HCT116 (cell line): ENCODE measurements around the gene TNFRSF25.

ENCODE experiments used
- EGR1 ChIP-seq: IDR thresholded peaks from 2 replicates; pipeline ENCODE4 v1.6.1; 2012; ENCODE audit warnings: low read depth
- JUND ChIP-seq: IDR thresholded peaks from 2 replicates; pipeline ENCODE4 v1.6.1; 2012
- POLR2A ChIP-seq: IDR thresholded peaks from 2 replicates; pipeline ENCODE4 v1.7.0; 2011; ENCODE audit warnings: borderline replicate concordance; ENCODE audit not compliant: insufficient read depth, insufficient read length; ENCODE audit errors: extremely low read depth
- POLR2AphosphoS5 ChIP-seq: IDR thresholded peaks from 2 replicates; pipeline ENCODE4 v1.6.1; 2011; ENCODE audit warnings: mild to moderate bottlenecking, low read depth, low read length, moderate library complexity
- YY1 ChIP-seq: IDR thresholded peaks from 2 replicates; pipeline ENCODE4 v1.6.1; 2011; ENCODE audit warnings: low read length, low read depth, moderate library complexity, mild to moderate bottlenecking; ENCODE audit not compliant: insufficient replicate concordance; ENCODE audit errors: extremely low read depth
- ZFX ChIP-seq: fragments of 450-650 bp; IDR thresholded peaks from 2 replicates; pipeline ENCODE4 v1.6.1; 2017
- TF ChIP-seq, protein P1 (sequence below): IDR thresholded peaks from 2 replicates; pipeline ENCODE4 v1.6.1; 2012; ENCODE audit warnings: low read depth
- TF ChIP-seq, protein P2 (sequence below), 3 experiments: fragments of 200-600 bp in 1 of 3; sonication (generic) in 1 of 3; IDR thresholded peaks in 2 of 3; conservative IDR thresholded peaks in 1 of 3; 2 replicates each; pipeline ENCODE4 v1.5.1; 2012 to 2017; ENCODE audit warnings: low read depth in 2 of 3, low read length in 2 of 3, antibody characterized with exemption in 1 of 3, borderline replicate concordance in 1 of 3, control low read depth in 1 of 3, mild to moderate bottlenecking in 1 of 3, mixed read lengths in 1 of 3, mixed run types in 1 of 3, moderate library complexity in 1 of 3; ENCODE audit not compliant: insufficient read depth in 1 of 3
- TF ChIP-seq, protein P3 (sequence below): IDR thresholded peaks from 2 replicates; pipeline ENCODE4 v1.6.1; 2012

DNA sequence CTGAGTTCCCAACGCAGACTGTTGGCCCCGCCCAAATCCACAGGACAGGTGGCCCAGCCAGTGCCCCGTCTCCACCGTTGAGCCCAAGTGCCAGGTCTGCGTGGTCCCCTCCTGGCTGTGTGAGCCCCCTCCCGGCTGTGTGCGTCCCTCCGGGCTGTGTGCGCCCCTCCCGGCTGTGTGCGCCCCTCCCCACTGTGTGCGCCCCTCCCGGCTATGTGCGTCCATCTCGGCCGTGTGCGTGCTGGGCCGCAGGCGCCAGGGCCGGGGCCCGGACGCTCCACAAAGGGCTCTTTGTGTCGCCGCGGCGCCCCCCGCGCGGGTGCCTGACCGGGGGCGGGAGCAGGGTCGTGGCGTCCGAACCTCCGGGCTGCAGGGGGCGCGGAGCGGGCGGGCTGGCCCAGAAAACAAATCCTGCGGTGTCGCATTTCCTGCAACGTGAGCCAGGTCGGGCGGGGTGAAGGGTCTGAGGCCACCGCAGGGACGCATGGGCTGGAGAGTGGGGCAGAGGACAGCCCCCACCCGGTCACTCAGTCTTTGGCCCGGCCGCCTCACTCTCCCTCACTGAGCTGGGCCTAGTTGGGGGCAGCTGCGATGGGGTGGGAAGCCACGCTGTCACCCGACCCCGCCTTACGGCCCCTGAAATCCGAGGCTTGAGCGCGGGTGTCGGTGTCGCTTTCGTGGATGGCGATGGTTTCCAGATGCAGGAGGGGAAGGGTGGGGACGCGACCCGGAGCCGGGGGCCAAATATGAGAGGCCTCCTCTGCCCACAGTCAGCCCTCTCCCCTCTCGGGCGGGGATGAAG lies 18.8 kb downstream of the TNFRSF25 start:
- TF ChIP-seq ZFX (peak; percentile 62), EGR1 (no peak), YY1 (no peak), POLR2A (no peak), JUND (no peak), POLR2AphosphoS5 (peak; percentile 55; the same call in 1 of the 2 replicates)
- TF ChIP-seq, protein P1, sequence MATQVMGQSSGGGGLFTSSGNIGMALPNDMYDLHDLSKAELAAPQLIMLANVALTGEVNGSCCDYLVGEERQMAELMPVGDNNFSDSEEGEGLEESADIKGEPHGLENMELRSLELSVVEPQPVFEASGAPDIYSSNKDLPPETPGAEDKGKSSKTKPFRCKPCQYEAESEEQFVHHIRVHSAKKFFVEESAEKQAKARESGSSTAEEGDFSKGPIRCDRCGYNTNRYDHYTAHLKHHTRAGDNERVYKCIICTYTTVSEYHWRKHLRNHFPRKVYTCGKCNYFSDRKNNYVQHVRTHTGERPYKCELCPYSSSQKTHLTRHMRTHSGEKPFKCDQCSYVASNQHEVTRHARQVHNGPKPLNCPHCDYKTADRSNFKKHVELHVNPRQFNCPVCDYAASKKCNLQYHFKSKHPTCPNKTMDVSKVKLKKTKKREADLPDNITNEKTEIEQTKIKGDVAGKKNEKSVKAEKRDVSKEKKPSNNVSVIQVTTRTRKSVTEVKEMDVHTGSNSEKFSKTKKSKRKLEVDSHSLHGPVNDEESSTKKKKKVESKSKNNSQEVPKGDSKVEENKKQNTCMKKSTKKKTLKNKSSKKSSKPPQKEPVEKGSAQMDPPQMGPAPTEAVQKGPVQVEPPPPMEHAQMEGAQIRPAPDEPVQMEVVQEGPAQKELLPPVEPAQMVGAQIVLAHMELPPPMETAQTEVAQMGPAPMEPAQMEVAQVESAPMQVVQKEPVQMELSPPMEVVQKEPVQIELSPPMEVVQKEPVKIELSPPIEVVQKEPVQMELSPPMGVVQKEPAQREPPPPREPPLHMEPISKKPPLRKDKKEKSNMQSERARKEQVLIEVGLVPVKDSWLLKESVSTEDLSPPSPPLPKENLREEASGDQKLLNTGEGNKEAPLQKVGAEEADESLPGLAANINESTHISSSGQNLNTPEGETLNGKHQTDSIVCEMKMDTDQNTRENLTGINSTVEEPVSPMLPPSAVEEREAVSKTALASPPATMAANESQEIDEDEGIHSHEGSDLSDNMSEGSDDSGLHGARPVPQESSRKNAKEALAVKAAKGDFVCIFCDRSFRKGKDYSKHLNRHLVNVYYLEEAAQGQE = no peak
- TF ChIP-seq, protein P2, sequence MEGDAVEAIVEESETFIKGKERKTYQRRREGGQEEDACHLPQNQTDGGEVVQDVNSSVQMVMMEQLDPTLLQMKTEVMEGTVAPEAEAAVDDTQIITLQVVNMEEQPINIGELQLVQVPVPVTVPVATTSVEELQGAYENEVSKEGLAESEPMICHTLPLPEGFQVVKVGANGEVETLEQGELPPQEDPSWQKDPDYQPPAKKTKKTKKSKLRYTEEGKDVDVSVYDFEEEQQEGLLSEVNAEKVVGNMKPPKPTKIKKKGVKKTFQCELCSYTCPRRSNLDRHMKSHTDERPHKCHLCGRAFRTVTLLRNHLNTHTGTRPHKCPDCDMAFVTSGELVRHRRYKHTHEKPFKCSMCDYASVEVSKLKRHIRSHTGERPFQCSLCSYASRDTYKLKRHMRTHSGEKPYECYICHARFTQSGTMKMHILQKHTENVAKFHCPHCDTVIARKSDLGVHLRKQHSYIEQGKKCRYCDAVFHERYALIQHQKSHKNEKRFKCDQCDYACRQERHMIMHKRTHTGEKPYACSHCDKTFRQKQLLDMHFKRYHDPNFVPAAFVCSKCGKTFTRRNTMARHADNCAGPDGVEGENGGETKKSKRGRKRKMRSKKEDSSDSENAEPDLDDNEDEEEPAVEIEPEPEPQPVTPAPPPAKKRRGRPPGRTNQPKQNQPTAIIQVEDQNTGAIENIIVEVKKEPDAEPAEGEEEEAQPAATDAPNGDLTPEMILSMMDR (IDR thresholded peaks at IDR 0.05 in 2 of 3, conservative IDR thresholded peaks at IDR 0.05 in 1 of 3; ENCODE audit: borderline replicate concordance in 1 of 3, insufficient read depth in 1 of 3, low read depth in 2 of 3, low read length in 2 of 3) = no peak
- TF ChIP-seq, protein P3, sequence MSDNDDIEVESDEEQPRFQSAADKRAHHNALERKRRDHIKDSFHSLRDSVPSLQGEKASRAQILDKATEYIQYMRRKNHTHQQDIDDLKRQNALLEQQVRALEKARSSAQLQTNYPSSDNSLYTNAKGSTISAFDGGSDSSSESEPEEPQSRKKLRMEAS = no peak
